GM19025 (cell line): ENCODE data around the gene ETS1.

Experiments used
- ATAC-seq: cut with Tn5 transposase; IDR thresholded peaks from one replicate; pipeline ENCODE4 v1.9.1; 2021; ENCODE audit warnings: mild to moderate bottlenecking, low read depth, moderate library complexity; ENCODE audit not compliant: unreplicated experiment

The ETS1 gene

DNA sequence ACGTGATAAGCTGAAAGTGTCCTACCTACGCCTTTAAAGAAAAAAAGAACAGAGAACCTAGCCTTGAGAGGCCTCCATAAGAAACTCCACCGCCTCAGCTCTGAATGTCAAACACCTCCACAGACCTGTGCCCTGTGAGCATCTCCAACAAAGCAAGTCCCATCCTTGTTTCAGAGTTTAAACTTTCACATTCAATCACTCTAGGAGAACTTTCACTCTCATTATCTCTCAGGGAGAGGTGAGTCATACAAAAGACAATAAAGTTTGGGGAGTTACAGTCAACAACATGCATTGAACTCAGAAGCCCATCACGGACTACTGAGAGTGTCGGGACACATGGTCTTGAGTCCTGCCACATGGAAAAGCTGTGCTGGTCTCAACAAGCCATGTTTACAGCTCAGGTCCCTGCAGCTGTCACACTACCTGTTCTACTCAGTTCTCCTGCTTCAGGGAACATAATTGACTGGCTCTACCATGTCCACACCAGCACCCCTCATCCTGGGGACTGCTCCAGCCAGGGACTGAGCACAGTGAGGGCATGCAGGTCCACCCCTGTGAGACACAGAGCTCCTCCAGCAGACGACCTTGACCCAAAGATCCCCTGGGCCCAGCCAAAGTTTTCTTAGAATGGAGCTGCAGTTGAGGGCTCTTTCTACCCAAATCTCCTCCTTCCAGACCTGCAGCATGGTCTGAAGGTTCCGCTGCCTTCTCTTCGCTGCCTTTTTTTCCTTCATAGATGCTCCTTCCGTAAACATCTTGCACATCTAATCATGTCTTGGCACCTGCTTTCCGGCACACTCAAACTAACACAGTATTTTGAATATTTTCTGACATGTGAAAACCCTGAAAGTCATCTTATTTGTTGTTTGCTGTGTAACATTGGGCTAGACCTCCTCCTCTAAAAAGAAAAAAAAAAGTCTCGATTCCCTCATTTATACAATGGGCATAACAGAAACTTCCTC is 114.9 kb downstream of the ETS1 start:
- ATAC-seq: peak; percentile 44

DNA sequence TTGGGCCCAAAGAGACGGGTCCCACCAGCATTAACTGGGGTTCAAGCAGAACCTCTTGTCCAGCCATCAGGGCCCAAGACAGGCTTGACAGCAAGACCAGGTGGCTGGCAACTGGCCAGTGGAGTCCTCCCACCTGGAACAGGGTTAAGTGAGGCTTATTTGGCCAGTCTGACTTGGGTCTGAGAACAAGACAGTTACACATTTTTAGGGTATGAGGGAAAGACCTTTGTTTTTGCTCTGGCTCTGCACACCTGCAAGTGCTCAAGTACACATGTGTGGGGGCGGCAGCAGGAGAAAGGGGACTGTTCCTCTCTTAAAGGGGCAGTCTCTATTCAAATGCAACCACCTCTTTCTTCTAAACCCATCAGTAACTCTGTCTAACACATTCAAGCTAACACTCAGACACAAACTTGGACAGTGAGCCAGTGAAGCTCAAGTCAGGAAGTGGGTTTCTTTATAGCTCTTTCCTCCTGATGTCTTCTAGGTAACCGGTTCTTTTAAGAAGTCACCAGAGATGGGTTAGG is 116.2 kb downstream of the ETS1 start:
- ATAC-seq: peak; percentile 37

DNA sequence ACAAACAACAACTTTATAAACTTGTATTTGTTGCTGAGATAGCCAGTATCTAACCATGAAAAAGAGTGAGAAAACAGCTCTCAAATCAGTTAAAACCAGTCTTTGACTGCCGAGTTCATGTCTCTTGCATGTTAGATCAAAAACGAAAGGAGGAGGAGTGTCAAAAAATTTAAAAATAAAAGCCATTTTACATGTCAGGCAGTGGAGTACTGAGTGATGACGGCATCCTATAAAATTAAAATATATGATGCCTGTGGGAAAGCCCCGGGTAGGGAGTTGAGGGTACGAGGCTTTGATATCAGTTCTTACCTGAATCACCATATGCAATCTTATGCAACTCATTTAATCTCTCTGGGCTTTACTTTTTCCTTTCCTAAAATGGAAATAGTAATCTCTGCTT is 117.3 kb downstream of the ETS1 start:
- ATAC-seq: no peak

DNA sequence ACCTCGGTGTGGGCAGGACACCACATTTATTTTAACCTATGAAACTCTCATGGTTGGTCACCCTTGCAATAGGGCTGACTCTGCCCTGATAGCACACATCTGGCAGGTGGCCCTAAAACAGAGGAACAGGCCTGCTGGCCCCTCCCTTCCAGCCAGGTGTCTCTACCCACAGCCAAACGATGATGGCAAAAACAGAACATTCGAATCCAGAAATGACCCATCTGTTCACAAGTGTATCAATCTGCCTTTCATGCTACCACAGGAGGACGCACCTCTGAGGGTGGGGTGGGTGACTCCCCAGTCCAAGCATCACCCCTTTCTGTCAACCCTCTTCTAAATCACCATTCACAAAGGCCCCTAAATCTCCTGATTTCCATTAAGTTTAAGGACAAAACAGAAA is 118.1 kb downstream of the ETS1 start:
- peak; percentile 34 for ATAC-seq

DNA sequence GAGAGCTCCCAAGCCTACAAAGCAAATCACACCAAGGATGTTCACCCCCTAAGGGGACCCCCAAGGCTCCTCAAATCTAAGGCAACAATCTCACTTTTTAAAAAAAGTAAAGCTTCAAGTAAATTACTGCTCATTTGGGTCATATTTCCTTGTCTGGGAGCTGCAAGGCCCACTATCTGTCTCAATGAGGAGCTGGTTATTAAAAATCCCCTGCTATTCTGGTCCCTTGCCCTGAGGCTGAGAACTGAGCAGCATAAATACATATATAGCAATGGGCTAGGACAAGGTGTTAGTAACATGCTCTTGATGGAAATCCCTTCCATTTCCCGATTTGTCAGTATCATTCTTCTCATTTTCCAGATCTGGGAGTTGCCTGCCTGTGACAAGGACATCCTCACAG is 119.2 kb downstream of the ETS1 start:
- ATAC-seq: no peak

DNA sequence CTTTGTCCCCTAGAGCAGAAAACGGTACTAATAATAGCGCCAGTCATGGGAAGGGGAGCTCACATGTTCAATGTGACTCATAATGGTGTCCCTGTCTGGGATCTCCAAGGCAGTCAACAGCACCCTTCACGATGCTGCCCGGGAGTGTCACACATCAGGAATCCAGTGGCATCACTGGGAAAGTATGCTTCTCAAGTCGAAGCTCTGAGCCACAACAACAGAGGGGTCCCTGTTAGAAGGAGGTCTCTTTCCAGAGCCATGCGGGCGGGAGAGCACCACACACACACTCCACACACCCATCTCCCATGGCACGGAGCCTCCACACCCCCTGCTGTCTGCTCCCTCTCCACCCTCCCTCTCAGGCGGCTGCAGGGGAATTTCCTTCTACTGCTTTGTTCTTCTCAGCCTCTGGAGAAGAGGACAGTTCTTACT is 119.7 kb downstream of the ETS1 start:
- no peak for ATAC-seq

DNA sequence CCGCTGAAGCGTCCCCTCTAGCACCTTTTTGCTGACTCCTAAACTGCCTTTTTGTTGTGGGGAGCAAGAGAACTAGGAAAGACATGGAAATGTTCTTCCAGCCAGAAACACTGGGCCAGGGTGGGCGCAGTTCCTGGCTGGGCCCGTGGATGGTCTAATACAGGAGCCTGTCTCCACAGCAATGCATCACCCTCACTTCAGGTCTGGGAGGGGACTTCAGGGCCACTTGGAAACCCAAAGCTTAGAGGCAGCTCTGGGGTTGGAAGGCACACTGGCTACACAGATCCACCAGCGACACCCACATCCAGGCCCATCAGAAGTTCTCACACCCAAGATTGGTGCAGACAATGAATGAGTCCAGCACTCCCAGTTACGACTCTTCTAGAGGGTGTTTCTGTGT is 120.3 kb downstream of the ETS1 start:
- no peak for ATAC-seq

DNA sequence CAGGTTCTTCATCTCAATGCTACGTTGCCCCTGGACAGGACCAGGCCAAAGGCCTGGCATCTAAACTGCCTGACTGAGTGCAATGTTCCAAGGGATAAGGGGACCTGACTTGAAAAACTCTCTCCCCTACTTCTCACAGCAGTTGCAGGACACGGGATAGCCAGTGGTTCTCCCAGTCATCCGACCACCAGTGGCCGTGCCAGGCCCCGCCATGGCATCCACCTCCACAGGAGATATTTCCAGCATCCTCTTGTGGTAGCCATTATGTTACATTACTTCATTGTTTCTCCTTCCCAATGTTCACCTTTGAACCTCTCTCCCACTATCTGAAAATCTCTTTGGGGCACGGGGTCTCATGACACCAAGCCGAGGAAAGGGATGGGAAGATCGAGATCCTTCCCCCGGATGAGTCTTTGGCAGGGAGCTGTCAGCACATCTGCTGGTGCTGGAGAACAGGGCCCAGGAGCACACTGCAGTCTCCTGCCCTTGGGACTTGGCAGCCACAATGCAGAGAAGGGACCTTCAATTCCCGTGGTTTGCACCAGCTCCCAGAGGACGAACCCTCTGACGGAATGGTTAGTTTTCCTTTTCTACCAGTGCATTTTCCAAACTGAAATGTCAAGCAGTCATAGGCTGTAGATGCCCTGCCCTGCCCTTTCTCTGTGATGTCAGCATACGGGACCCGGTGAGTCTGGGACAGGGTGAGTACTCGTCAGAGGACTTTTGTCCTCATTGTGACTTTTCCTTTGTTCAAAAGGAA is 121.2 kb downstream of the ETS1 start:
- ATAC-seq: no peak

DNA sequence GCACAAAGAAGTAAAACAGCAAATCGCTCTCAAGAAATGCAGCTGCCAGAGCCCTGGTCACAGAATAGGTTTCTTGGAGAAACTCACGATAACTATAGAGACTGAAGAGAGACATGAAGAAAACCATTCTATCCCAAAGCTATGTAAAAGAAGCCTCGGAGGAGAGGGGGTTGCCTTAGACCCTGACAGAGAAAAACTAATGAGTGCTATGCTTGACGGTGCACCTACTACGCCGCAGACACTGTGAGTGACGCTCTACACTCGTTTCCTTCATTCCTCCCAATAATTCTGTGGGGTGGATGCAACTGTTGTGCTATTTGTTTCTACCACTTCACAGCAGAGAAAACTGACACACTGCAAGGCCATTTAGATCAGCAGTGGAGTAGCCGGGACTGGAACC is 121.8 kb downstream of the ETS1 start:
- no peak for ATAC-seq

DNA sequence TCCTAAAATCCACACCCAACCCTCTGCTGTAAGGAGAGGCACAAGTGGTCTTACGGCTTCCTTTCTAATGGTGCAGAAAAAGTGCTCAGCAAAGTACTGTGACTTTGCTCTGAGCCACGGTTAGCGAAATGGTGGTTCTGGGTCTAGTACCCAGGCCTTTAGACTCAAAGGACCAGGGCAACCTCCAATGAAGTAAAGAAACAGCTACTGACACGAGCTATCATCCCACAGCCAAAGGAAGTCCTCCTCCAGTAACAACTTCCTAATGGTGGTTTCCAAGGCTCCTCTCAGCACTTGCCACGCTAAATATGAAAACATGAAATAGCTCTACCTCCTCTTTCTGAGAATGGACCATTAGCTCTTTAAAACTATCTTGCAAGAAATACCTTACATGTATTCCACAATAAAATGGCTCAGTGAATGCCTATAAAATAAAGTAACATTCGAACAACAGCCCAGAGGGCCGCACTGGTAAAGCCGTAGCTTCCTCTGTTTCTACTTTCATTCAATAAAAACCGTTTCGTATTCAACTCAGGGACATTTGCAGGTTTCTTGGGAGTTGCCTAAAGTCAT is 122.4 kb downstream of the ETS1 start:
- no peak for ATAC-seq

DNA sequence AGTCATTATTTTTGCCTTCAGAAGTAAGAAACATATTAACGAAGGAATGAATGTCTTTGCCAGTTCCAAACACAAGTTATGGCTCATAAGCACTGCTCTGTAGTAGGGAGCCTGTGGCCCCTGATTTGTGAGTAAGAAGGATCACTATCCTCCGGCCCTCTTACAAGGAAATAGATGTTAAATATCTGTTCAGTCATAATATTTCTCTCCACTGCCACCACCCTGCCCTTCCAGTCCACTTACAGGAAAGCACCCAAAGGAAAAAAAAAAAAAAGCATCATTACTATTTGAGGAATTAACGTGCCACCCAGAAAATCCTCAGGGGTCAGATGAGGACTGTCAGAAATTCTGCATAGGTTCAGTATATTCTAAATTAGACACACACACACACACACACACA is 123.4 kb downstream of the ETS1 start:
- ATAC-seq: no peak

DNA sequence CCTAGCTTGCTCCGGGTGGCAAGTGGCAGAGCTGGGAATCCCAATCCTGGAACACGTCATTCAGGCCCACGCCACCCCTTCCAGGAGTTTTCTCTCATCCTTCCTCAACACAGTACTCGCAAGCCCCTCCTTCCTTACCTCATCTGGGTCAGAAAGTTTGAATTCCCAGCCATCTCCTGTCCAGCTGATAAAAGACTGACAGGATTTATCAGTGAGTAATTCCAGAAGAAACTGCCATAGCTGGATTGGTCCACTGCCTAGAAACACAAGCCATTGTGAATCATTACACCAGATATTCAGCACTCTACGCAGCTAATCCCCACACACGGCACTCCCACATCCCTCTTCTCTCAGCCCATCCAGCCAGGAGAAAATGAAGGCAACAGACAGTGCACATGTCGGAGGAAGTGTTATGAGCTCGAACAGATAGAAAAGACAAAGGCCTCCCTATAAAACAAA is 124.0 kb downstream of the ETS1 start:
- ATAC-seq: no peak

DNA sequence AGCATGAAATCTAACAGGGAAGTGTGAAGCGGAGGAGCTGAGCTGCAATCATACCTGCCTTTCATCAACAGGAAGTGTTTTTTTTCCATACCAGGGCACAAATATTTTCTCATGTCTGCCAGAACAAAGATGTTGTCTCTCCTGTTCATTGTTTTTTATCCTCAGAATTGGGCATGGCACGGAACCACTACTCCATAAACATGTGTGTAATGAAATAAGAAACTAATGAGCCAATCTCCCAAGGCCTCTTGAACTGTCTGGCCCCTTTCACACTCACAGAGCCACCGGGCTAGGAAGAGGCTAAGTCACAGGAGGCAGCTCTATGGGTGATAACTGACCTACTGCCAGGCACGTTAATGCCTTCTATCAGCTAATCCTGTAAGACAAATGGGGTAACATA is 124.4 kb downstream of the ETS1 start:
- no peak for ATAC-seq

DNA sequence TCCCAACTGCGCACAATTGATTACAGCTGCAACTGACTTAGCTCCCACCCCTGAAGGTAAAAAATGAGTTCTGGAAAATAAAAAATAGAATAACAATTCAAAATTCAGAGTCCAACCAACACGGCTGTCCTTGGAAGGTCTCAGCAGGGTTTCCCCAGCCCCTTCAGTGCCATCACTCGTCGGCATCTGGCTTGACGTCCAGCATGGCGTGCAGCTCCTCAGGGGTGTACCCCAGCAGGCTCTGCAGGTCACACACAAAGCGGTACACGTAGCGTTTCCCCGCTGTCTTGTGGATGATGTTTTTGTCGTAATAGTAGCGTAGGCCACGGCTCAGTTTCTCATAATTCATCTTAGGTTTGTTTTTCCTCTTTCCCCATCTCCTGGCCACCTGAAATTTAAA is 125.2 kb downstream of the ETS1 start:
- ATAC-seq: no peak

DNA sequence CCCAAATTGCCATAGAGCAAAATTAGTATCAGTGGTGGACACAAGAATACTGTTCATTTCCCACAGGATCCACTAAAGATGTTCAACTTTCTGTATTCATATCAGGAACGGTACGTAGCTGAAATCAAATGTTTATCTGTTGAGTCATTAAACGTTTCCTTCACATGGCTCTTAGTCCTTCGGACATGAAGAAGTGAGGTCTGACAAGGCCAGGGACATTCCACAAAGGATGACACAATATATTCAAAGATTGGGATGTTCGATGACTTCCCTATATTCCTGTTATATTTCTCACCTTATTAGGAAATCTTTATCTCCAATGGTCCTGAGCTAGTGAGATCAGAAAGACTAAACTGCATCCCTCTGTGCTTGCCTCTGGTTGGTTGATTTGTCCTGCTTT is 129.0 kb downstream of the ETS1 start:
- ATAC-seq: no peak

DNA sequence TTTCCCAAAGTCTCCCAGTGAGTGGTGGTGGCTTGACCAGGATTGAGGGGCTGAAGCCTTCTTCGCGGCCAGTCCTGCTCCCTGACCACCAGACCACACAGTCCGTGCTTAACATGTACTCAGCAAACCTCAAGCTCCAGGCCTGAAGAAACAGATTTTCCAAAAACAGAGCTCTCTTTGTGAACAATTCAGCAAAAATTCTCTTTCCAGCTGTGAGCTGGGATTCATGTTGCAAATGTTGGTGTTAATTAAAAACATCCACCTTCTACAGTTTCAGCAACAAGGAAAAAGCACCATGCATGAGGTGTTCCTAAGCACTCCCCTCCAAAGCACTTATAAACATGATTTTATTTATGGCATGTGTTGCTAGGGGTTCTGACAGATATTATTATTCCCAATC is 129.5 kb downstream of the ETS1 start:
- no peak for ATAC-seq

DNA sequence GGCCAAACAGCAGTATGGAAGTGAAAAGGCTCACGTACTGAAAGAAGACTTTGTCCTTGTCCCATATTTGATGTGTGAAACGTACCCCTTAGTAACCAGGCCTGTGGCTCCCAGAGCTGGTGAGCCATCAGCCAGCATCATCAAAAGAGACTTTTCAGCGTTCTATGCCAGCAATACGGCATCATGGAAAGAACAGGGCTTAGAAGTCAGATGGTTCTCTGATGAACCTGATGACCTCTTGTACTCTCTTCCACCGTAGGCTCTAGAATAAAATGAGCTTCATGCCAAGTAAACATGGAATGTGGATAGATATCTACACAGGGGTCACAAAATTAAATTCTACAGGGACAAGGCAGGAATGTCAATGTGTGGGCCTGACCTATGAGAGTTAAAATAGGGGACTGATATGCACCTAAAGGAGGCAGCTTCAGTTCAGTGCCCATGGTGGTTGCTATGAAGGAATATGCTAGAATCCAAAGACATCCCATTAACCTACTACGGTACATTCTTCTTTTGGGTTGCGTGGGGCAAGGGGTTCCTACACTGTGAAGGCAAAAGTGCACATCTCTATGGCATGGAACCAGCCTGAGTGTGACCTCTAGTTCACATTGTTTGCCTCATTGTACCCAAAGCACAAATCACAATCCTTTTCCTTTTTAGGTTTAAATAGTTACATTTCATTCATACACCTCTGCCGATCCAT is 130.6 kb downstream of the ETS1 start:
- no peak for ATAC-seq

DNA sequence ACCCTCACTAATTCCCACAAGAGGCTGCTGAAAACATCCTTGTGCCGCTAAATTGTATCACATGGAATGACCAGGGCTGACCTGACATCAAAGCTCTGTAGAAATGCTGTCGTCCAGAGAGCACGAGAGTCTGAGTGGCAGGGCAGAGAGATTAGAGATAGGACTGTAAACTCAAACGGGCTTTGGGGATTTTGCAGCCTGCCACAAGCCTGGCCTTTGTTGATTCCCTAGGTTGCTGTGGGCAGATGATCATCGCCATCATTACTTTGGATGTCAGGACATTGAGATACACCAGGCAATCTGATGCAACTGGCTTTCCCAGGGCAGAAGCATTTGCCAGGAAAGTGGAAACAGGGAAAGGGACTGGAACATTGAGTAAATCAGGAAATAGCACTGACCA is 131.6 kb downstream of the ETS1 start:
- no peak for ATAC-seq

DNA sequence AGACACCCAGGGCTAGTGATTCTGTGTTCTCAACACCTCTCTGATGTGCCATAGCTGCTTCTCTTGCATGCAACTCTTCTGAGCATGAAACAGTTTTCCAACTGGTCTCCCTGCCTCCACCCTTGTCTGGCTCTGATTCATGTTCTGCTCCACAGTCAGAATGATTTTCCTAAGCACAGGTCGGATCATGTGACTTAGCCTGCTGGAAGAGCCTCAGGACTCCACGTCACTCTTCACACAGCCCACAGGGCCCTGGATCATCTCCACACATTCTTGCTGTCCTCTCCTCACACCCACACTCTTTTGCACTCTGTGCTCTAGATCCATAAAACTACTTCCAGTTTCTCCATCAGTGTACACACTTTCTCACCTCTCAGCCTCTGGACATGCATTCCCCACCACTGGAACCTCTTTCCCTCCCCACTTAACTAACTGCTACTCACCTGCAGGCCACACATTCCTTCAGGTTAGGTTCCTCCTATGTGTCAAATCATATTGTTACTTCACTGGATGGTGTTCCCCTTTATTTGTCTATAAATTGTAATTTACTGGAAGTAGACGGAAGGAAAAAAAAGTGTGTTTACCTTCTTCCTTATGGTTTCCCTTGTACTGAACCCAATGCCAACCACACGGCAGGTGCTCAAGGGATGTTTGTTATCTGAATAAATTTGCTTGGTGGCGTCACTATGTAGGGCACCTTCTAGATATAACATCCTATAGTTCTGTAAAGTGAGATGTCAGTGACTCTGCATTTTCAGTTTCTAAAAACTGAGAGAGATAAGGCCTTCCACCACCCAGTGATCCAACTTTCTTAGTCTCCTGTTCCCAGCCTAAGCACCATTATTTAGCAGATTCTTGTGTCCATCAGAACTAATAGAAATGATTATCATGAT is 133.7 kb downstream of the ETS1 start:
- no peak for ATAC-seq
